Nephron (organoid): ENCODE measurements around the gene MAG.

ENCODE experiments used
- H3K27ac Mint-ChIP-seq, 3 experiments: 2 replicates each; pipeline ENCODE4 v1.8.0; 2020; ENCODE audit warnings: mixed read lengths in 3 of 3, mild to moderate bottlenecking in 2 of 3, moderate library complexity in 1 of 3
- H3K27me3 Mint-ChIP-seq: 2 replicates; pipeline ENCODE4 v1.8.0; 2021; ENCODE audit warnings: low read depth, mild to moderate bottlenecking, moderate library complexity, mixed read lengths
- H3K36me3 Mint-ChIP-seq: 2 replicates; pipeline ENCODE4 v1.8.0; 2020; ENCODE audit warnings: low read depth, mixed read lengths
- H3K4me1 Mint-ChIP-seq: 2 replicates; pipeline ENCODE4 v1.8.0; 2020; ENCODE audit warnings: mixed read lengths
- H3K4me3 Mint-ChIP-seq, 3 experiments: 2 replicates each; pipeline ENCODE4 v1.8.0; 2020; ENCODE audit warnings: mild to moderate bottlenecking in 3 of 3, mixed read lengths in 3 of 3, moderate library complexity in 2 of 3
- H3K9me3 Mint-ChIP-seq: 2 replicates; pipeline ENCODE4 v1.8.0; 2020; ENCODE audit warnings: mixed read lengths
- CTCF ChIP-seq, 3 experiments: fragments of 200-600 bp; sonication (generic); IDR thresholded peaks; one replicate each; pipeline ENCODE4 v1.5.0; 2021; ENCODE audit warnings: antibody characterized with exemption in 3 of 3; ENCODE audit not compliant: unreplicated experiment in 3 of 3

MAG gene

GRCh38 chr19:35341565-35342225, 49.7 kb downstream of the MAG start:
- no peaks in the 10 kb centered on the region for H3K9me3 Mint-ChIP-seq
- no peak for TF ChIP-seq CTCF (IDR thresholded peaks at IDR 0.05; ENCODE audit: unreplicated experiment in 3 of 3)
- no peak overlapping the region for H3K4me3 Mint-ChIP-seq
- no peaks in the 10 kb centered on the region for H3K4me1 Mint-ChIP-seq
- peaks cover 15% of the 10 kb centered on the region for H3K27me3 Mint-ChIP-seq
- no peak overlapping the region for H3K27ac Mint-ChIP-seq
- no peaks in the 10 kb centered on the region for H3K36me3 Mint-ChIP-seq

GRCh38 chr19:35342430-35342829, 50.5 kb downstream of the MAG start:
- no peaks in the 10 kb centered on the region for H3K9me3 Mint-ChIP-seq
- no peak overlapping the region for H3K27ac Mint-ChIP-seq
- H3K4me1 Mint-ChIP-seq, result no peaks in the 10 kb centered on the region
- H3K4me3 Mint-ChIP-seq, result no peak overlapping the region
- no peaks in the 10 kb centered on the region for H3K36me3 Mint-ChIP-seq
- no peak for TF ChIP-seq CTCF (IDR thresholded peaks at IDR 0.05; ENCODE audit: unreplicated experiment in 3 of 3)
- peaks cover 16% of the 10 kb centered on the region for H3K27me3 Mint-ChIP-seq

GRCh38 chr19:35344511-35345031, 52.6 kb downstream of the MAG start:
- H3K4me3 Mint-ChIP-seq, result no peak overlapping the region
- H3K36me3 Mint-ChIP-seq, result no peaks in the 10 kb centered on the region
- peaks cover 27% of the 10 kb centered on the region for H3K27me3 Mint-ChIP-seq
- H3K9me3 Mint-ChIP-seq, result no peaks in the 10 kb centered on the region
- no peaks in the 10 kb centered on the region for H3K4me1 Mint-ChIP-seq
- no peak overlapping the region for H3K27ac Mint-ChIP-seq
- TF ChIP-seq CTCF (IDR thresholded peaks at IDR 0.05; ENCODE audit: unreplicated experiment in 3 of 3), result no peak

GRCh38 chr19:35345671-35346111, 53.7 kb downstream of the MAG start:
- TF ChIP-seq CTCF (IDR thresholded peaks at IDR 0.05; ENCODE audit: unreplicated experiment in 3 of 3), result no peak
- Mint-ChIP-seq H3K36me3 (no peaks in the 10 kb centered on the region), H3K9me3 (no peaks in the 10 kb centered on the region), H3K4me1 (no peaks in the 10 kb centered on the region), H3K27me3 (peaks cover 25% of the 10 kb centered on the region), H3K27ac (no peak overlapping the region), H3K4me3 (no peak overlapping the region)

GRCh38 chr19:35346193-35347052, 54.5 kb downstream of the MAG start:
- H3K27ac Mint-ChIP-seq, result no peak overlapping the region
- H3K36me3 Mint-ChIP-seq, result no peaks in the 10 kb centered on the region
- H3K4me3 Mint-ChIP-seq, result no peak overlapping the region
- H3K27me3 Mint-ChIP-seq, result peaks cover 22% of the 10 kb centered on the region
- no peak for TF ChIP-seq CTCF (IDR thresholded peaks at IDR 0.05; ENCODE audit: unreplicated experiment in 3 of 3)
- no peaks in the 10 kb centered on the region for H3K4me1 Mint-ChIP-seq
- no peaks in the 10 kb centered on the region for H3K9me3 Mint-ChIP-seq
